Endodermal cell (in vitro differentiated cells): Measurements from ENCODE around the gene ADIPOR1. TPM values are rescaled to one million over a fixed set of nuclear protein-coding genes. Genes with fewer than 3 reads are reported as not detected.

ENCODE experiments used
- DNase-seq: peaks from one replicate; pipeline ENCODE4 v3.0.0-alpha.2; 2017
- H3K27ac ChIP-seq: 2 replicates; pipeline ENCODE4 v1.5.1; 2013; ENCODE audit warnings: mild to moderate bottlenecking, low read depth, low read length, moderate library complexity
- H3K27me3 ChIP-seq: 2 replicates; pipeline ENCODE4 v1.6.1; 2013; ENCODE audit warnings: mild to moderate bottlenecking, low read length, moderate library complexity; ENCODE audit not compliant: insufficient read depth, control insufficient read depth, poor library complexity, severe bottlenecking
- H3K36me3 ChIP-seq: 2 replicates; pipeline ENCODE4 v1.7.0; 2013; ENCODE audit warnings: mild to moderate bottlenecking, low read length, moderate library complexity; ENCODE audit not compliant: control insufficient read depth, insufficient read depth
- H3K4me1 ChIP-seq: one replicate; pipeline ENCODE4 v1.7.0; 2013; ENCODE audit warnings: low read length; ENCODE audit not compliant: control insufficient read depth, insufficient read depth
- H3K4me3 ChIP-seq: 2 replicates; pipeline ENCODE4 v1.5.1; 2013; ENCODE audit warnings: mild to moderate bottlenecking, low read length, moderate library complexity
- H3K9ac ChIP-seq: 2 replicates; pipeline ENCODE4 v1.6.1; 2013; ENCODE audit warnings: mild to moderate bottlenecking, low read length, moderate library complexity; ENCODE audit not compliant: poor library complexity, severe bottlenecking; ENCODE audit errors: extremely low read depth
- H3K9me3 ChIP-seq: 2 replicates; pipeline ENCODE4 v1.6.1; 2013; ENCODE audit warnings: mild to moderate bottlenecking, low read length, moderate library complexity; ENCODE audit not compliant: control insufficient read depth
- H3K27ac Mint-ChIP-seq: 2 replicates; pipeline ENCODE4 v1.8.0; 2020; ENCODE audit warnings: mixed read lengths
- H3K27me3 Mint-ChIP-seq: 2 replicates; pipeline ENCODE4 v1.8.0; 2021; ENCODE audit warnings: mild to moderate bottlenecking, mixed read lengths; ENCODE audit not compliant: insufficient read depth
- H3K36me3 Mint-ChIP-seq: 2 replicates; pipeline ENCODE4 v1.8.0; 2020; ENCODE audit warnings: low read depth, mixed read lengths
- H3K4me1 Mint-ChIP-seq: 2 replicates; pipeline ENCODE4 v1.8.0; 2020; ENCODE audit warnings: mixed read lengths
- H3K4me3 Mint-ChIP-seq: 2 replicates; pipeline ENCODE4 v1.8.0; 2020; ENCODE audit warnings: mild to moderate bottlenecking, moderate library complexity, mixed read lengths
- H3K9me3 Mint-ChIP-seq: 2 replicates; pipeline ENCODE4 v1.8.0; 2020; ENCODE audit warnings: mild to moderate bottlenecking, mixed read lengths
- CTCF ChIP-seq: fragments of 200-600 bp; sonication (generic); conservative IDR thresholded peaks from 2 replicates; pipeline ENCODE4 v1.5.0; 2021; ENCODE audit warnings: antibody characterized with exemption, mild to moderate bottlenecking
- WGBS, 2 experiments: methylation state at CpG; one replicate each; pipeline versions ENCODE4 v1.1.5 to v1.1.7; 2013; ENCODE audit warnings: missing lambda C conversion rate in 2 of 2, mixed read lengths in 1 of 2; ENCODE audit not compliant: insufficient coverage in 1 of 2, insufficient read length in 1 of 2; 5-methylcytosine and 5-hydroxymethylcytosine counted together
- total RNA-seq, 2 donors: library from RNA; stranded (reverse); fragmentation: NEBNext Ultra II Directional in 1 of 2; extraction: Animal tissue kit (Norgen Biotek cat#: 25700) in 1 of 2; gene quantifications; 2 replicates in 1 of 2; 3 replicates in 1 of 2; pipeline ENCODE4 v1.2.1, GENCODE V29; 2021

Gene ADIPOR1
- total RNA-seq, 2 donors from 2014 or later: 68.1 to 79.7 TPM

- H3K36me3 ChIP-seq: peaks cover 10% of the 10 kb centered on the region
- H3K27ac ChIP-seq: no peak overlapping the region
- H3K27me3 ChIP-seq: peaks cover 8% of the 10 kb centered on the region
- H3K4me1 ChIP-seq: no peaks in the 10 kb centered on the region
- Mint-ChIP-seq H3K9me3 (peaks cover 10% of the 10 kb centered on the region), H3K36me3 (peaks cover 5% of the 10 kb centered on the region), H3K27me3 (peaks cover 7% of the 10 kb centered on the region), H3K4me3 (no peak overlapping the region), H3K27ac (no peak overlapping the region), H3K4me1 (no peaks in the 10 kb centered on the region)
- no peak overlapping the region for H3K4me3 ChIP-seq
- 72 to 80% methylated on average over 2 to 3 of the region's 3 CpGs for WGBS, 2 experiments
- no peaks in the 10 kb centered on the region for H3K9me3 ChIP-seq
- no peak overlapping the region for H3K9ac ChIP-seq
- DNase-seq: no peak
- TF ChIP-seq CTCF: no peak
Observed at GRCh38 chr1:202935844-202936243, 22.3 kb downstream of the ADIPOR1 start.

- Mint-ChIP-seq H3K4me3 (no peak overlapping the region), H3K4me1 (no peaks in the 10 kb centered on the region), H3K27me3 (peaks cover 9% of the 10 kb centered on the region), H3K27ac (no peak overlapping the region), H3K9me3 (peaks cover 10% of the 10 kb centered on the region), H3K36me3 (no peaks in the 10 kb centered on the region)
- no peak for DNase-seq
- Histone ChIP-seq H3K27me3 (peaks cover 8% of the 10 kb centered on the region), H3K9me3 (no peaks in the 10 kb centered on the region), H3K27ac (no peak overlapping the region), H3K36me3 (peaks cover 4% of the 10 kb centered on the region), H3K4me3 (no peak overlapping the region), H3K4me1 (no peaks in the 10 kb centered on the region), H3K9ac (no peak overlapping the region)
- no peak for TF ChIP-seq CTCF
- 92% methylated on average over 3 of the region's 3 CpGs; no CpG with 5 or more reads in 1 of the 2 experiments for WGBS, 2 experiments
Observed at GRCh38 chr1:202934755-202935154, 23.4 kb downstream of the ADIPOR1 start.

- no peaks in the 10 kb centered on the region for H3K36me3 ChIP-seq
- no peak overlapping the region for H3K4me3 ChIP-seq
- no peak overlapping the region for H3K4me3 Mint-ChIP-seq
- H3K27me3 Mint-ChIP-seq: peaks cover 9% of the 10 kb centered on the region
- no peak overlapping the region for H3K27ac ChIP-seq
- no peak overlapping the region for H3K9ac ChIP-seq
- no peaks in the 10 kb centered on the region for H3K4me1 ChIP-seq
- H3K27ac Mint-ChIP-seq: no peak overlapping the region
- H3K27me3 ChIP-seq: peaks cover 8% of the 10 kb centered on the region
- no peaks in the 10 kb centered on the region for H3K36me3 Mint-ChIP-seq
- no peaks in the 10 kb centered on the region for H3K9me3 ChIP-seq
- H3K4me1 Mint-ChIP-seq: no peaks in the 10 kb centered on the region
- 73 to 87% methylated on average over 2 of the region's 2 CpGs for WGBS, 2 experiments
- peaks cover 10% of the 10 kb centered on the region for H3K9me3 Mint-ChIP-seq
- DNase-seq: no peak
- no peak for TF ChIP-seq CTCF
Observed at GRCh38 chr1:202932476-202932875, 25.6 kb downstream of the ADIPOR1 start.
